K562 (cell line): ENCODE measurements around the gene UVRAG. TPM values are rescaled to one million over a fixed set of nuclear protein-coding genes. Genes with fewer than 3 reads are reported as not detected.

Experiments
- ATAC-seq: fragments of 200-7000 bp; cut with Tn5 transposase; 3 replicates; pipeline ENCODE4 v1.9.1; 2020; ENCODE audit warnings: moderate library complexity
- BruUV-seq: library from RNA; stranded (reverse); fragments of 400-500 nt; replicated peaks from 2 replicates; lab custom pipeline; 2021; lab: Mats Ljungman, UMichigan
- CTCF ChIA-PET: fragments of 300-600 bp; formaldehyde crosslinking; extraction: SDS; loops from one replicate; lab custom pipeline; 2021; ENCODE audit warnings: low intra/inter-chr PET ratio; lab: Yijun Ruan, JAX
- POLR2A ChIA-PET: fragments of 300-600, 350-650 bp; sonication (Branson Sonifier 250); formaldehyde crosslinking; extraction: SDS; loops from one replicate; lab custom pipeline; 2021; ENCODE audit warnings: antibody characterized with exemption, inconsistent platforms; lab: Yijun Ruan, JAX
- DNase-seq, 4 experiments: peaks; one replicate each; pipeline versions ENCODE4 v3.0.0 to v3.0.0-alpha.2; 2011 to 2018; ENCODE audit warnings: low spot score in 3 of 4, mixed read lengths in 3 of 4; ENCODE audit errors: extremely low read depth in 1 of 4
- FAIRE-seq: peaks from 2 replicates; lab custom pipeline; 2011; peaks lifted over from hg19 to GRCh38; lab: Jason Lieb, UNC
- H2AFZ ChIP-seq: 2 replicates; pipeline ENCODE4 v1.6.0; 2011; ENCODE audit warnings: low read depth, low read length, control low read depth, inconsistent platforms
- H3K27ac ChIP-seq: fragments of 200-600 bp; 3 replicates; pipeline ENCODE4 v1.8.0; 2011; ENCODE audit warnings: low read depth, mild to moderate bottlenecking, control low read depth, inconsistent platforms, low read length, moderate library complexity, mixed read lengths; ENCODE audit errors: extremely low read depth
- H3K27me3 ChIP-seq, 2 experiments: fragments of 300-600 bp in 1 of 2; 2 replicates in 1 of 2; 3 replicates in 1 of 2; pipeline versions ENCODE4 v1.6.0 to v1.8.0; 2011; ENCODE audit warnings: inconsistent platforms in 2 of 2, low read length in 2 of 2, mild to moderate bottlenecking in 1 of 2, mixed read lengths in 1 of 2, moderate library complexity in 1 of 2; ENCODE audit not compliant: control insufficient read depth in 2 of 2, insufficient read depth in 2 of 2
- H3K36me3 ChIP-seq: fragments of 300-600 bp; 3 replicates; pipeline ENCODE4 v1.8.0; 2011; ENCODE audit warnings: mild to moderate bottlenecking, low read length, inconsistent platforms; ENCODE audit not compliant: control insufficient read depth, insufficient read depth
- H3K4me1 ChIP-seq, 2 experiments: fragments of 200-600 bp in 1 of 2; replicated peaks in 1 of 2; 2 replicates in 1 of 2; 3 replicates in 1 of 2; pipeline versions ENCODE4 v1.5.1 to v1.8.0; 2011; ENCODE audit warnings: inconsistent platforms in 2 of 2, low read length in 2 of 2, mild to moderate bottlenecking in 1 of 2, mixed read lengths in 1 of 2, moderate library complexity in 1 of 2; ENCODE audit not compliant: control insufficient read depth in 2 of 2, insufficient read depth in 2 of 2
- H3K4me2 ChIP-seq: 2 replicates; pipeline ENCODE4 v1.6.1; 2011; ENCODE audit warnings: low read length, control low read depth, inconsistent platforms, mixed read lengths; ENCODE audit not compliant: insufficient read depth
- H3K4me3 ChIP-seq: fragments of 200-600 bp; sonication (generic), shearing (Covaris generic); 2 replicates; pipeline ENCODE4 v1.5.1; 2016; ENCODE audit warnings: control low read depth, inconsistent platforms
- H3K79me2 ChIP-seq: fragments of 200-600 bp; 3 replicates; pipeline ENCODE4 v1.8.0; 2011; ENCODE audit warnings: low read length, inconsistent platforms; ENCODE audit not compliant: control insufficient read depth, insufficient read depth
- H3K9ac ChIP-seq, 2 experiments: 2 replicates each; pipeline versions ENCODE4 v1.6.0 to v1.6.1; 2011; ENCODE audit warnings: low read depth in 2 of 2, low read length in 2 of 2, control low read depth in 1 of 2, inconsistent platforms in 1 of 2, mild to moderate bottlenecking in 1 of 2, mixed read lengths in 1 of 2; ENCODE audit not compliant: insufficient read depth in 1 of 2
- H3K9me1 ChIP-seq: one replicate; pipeline ENCODE4 v1.6.0; 2011; ENCODE audit warnings: inconsistent platforms, mild to moderate bottlenecking, low read length, moderate library complexity; ENCODE audit not compliant: control insufficient read depth, insufficient read depth
- H3K9me3 ChIP-seq: replicated peaks from 2 replicates; pipeline ENCODE4 v1.5.1; 2011; ENCODE audit warnings: low read depth, low read length, inconsistent platforms; ENCODE audit not compliant: control insufficient read depth, insufficient read depth
- H4K20me1 ChIP-seq: replicated peaks from 2 replicates; pipeline ENCODE4 v1.6.1; 2011; ENCODE audit warnings: low read length, inconsistent platforms, mixed read lengths; ENCODE audit not compliant: control insufficient read depth, insufficient read depth
- CTBP1 ChIP-seq: fragments of 450-650 bp; IDR thresholded peaks from 2 replicates; pipeline ENCODE4 v1.6.1; 2016; ENCODE audit warnings: borderline replicate concordance
- DPF2 ChIP-seq: fragments of 450-650 bp; IDR thresholded peaks from 2 replicates; pipeline ENCODE4 v1.6.1; 2016
- ELF1 ChIP-seq: fragments of 200-800 bp; sonication (Bioruptor generic); IDR thresholded peaks from 2 replicates; pipeline ENCODE4 v1.6.1; 2016; ENCODE audit warnings: missing genetic modification characterization, missing compliant biosample characterization
- FOXJ2 ChIP-seq: fragments of 200-800 bp; sonication (Bioruptor generic); IDR thresholded peaks from 2 replicates; pipeline ENCODE4 v1.6.1; 2016; ENCODE audit warnings: missing genetic modification characterization, missing compliant biosample characterization
- HDAC1 ChIP-seq, 2 experiments: fragments of 450-650 bp; IDR thresholded peaks; 2 replicates each; pipeline ENCODE4 v1.6.1; 2016 to 2017; ENCODE audit warnings: inconsistent platforms in 1 of 2, mild to moderate bottlenecking in 1 of 2, moderate library complexity in 1 of 2
- HMGN3 ChIP-seq: IDR thresholded peaks from 2 replicates; pipeline ENCODE4 v1.6.1; 2011; ENCODE audit warnings: borderline replicate concordance, low read depth, mild to moderate bottlenecking, mixed read lengths, low read length; ENCODE audit not compliant: insufficient read length; ENCODE audit errors: extremely low read depth
- KAT2B ChIP-seq: IDR thresholded peaks from one replicate; pipeline ENCODE4 v1.6.1; 2012; ENCODE audit warnings: low read depth, mild to moderate bottlenecking, control low read depth, inconsistent platforms, low read length, moderate library complexity
- MAZ ChIP-seq, 2 experiments: fragments of 450-650 bp in 1 of 2; sonication (generic) in 1 of 2; formaldehyde crosslinking; IDR thresholded peaks in 1 of 2; conservative IDR thresholded peaks in 1 of 2; 2 replicates each; pipeline versions ENCODE4 v1.4.0 to v1.5.0; 2020; ENCODE audit warnings: mild to moderate bottlenecking in 1 of 2, missing genetic modification reagents in 1 of 2
- MXI1 ChIP-seq: IDR thresholded peaks from 2 replicates; pipeline ENCODE4 v1.6.1; 2011; ENCODE audit warnings: low read depth, mild to moderate bottlenecking, improper control_type of control experiment, low read length
- RUNX1 ChIP-seq: sonication (generic); IDR thresholded peaks from 2 replicates; pipeline ENCODE4 v1.6.1; 2016; ENCODE audit warnings: antibody characterized with exemption, low read depth
- TAF1 ChIP-seq: IDR thresholded peaks from 2 replicates; pipeline ENCODE4 v1.6.1; 2011; ENCODE audit warnings: mild to moderate bottlenecking, low read length, moderate library complexity; ENCODE audit not compliant: insufficient read depth, control insufficient read depth, severe bottlenecking; ENCODE audit errors: extremely low read depth
- WHSC1 ChIP-seq: IDR thresholded peaks from one replicate; pipeline ENCODE4 v1.6.1; 2012; ENCODE audit warnings: low read length, control low read depth, inconsistent platforms
- ZC3H4 ChIP-seq: sonication (generic); formaldehyde crosslinking; IDR thresholded peaks from 2 replicates; pipeline ENCODE4 v1.9.0; 2021; ENCODE audit warnings: missing genetic modification reagents, borderline replicate concordance
- ZNF561 ChIP-seq: fragments of 450-650 bp; formaldehyde crosslinking; conservative IDR thresholded peaks from 2 replicates; pipeline ENCODE4 v1.4.0; 2020; ENCODE audit warnings: mild to moderate bottlenecking, moderate library complexity
- WGBS: fragments of 100-300 bp; shearing (Covaris generic); methylation state at CpG from one replicate; pipeline ENCODE4 v1.1.6; 2016; ENCODE audit warnings: low coverage, mixed read lengths; ENCODE audit not compliant: insufficient coverage; ENCODE audit errors: missing lambda C conversion rate; 5-methylcytosine and 5-hydroxymethylcytosine counted together
- in situ Hi-C: fragments of 300-500 bp; cut with MboI; formaldehyde crosslinking; loops from 4 replicates; pipeline ENCODE4 v1.15.0; 2018; ENCODE audit warnings: inconsistent platforms, mixed read lengths
- intact Hi-C: fragments of 100-400 bp; cut with micrococcal nuclease; formaldehyde crosslinking; loops from 2 replicates; pipeline ENCODE4 v1.14.2; 2022
- polyA plus RNA-seq, 8 experiments: library from polyadenylated mRNA; depleted of rRNA in 4 of 8; stranded (reverse) in 5 of 8; unstranded in 3 of 8; fragments of >200 nt; fragmentation: Nextera tagmentation in 2 of 8; fragmentation: Illumina TruSeq in 1 of 8; extraction: Ambion mirVana in 2 of 8; extraction: Trizol in 1 of 8; gene quantifications; 2 replicates each; pipeline versions ENCODE4 v1.2.1 to v1.2.3, GENCODE V29; 2011 to 2014; ENCODE audit warnings: inconsistent platforms in 1 of 8, missing spikeins in 1 of 8
- total RNA-seq, 7 experiments: library from RNA; depleted of rRNA in 6 of 7; stranded (reverse); fragments of >200 nt in 6 of 7; fragmentation: Illumina TruSeq in 2 of 7; extraction: Trizol in 2 of 7; gene quantifications; 2 replicates each; pipeline versions ENCODE4 v1.2.1 to v1.2.3, GENCODE V29; 2011 to 2021; ENCODE audit warnings: low replicate concordance in 1 of 7
- TF ChIP-seq, protein P1 (sequence below): fragments of 200-800 bp; sonication (Bioruptor generic); IDR thresholded peaks from 2 replicates; pipeline ENCODE4 v1.6.1; 2017; ENCODE audit warnings: missing genetic modification characterization, missing compliant biosample characterization
- TF ChIP-seq, protein P2 (sequence below): fragments of 250-450 bp; sonication (Bioruptor Pico); IDR thresholded peaks from 2 replicates; pipeline ENCODE4 v1.6.1; 2021; ENCODE audit warnings: mild to moderate bottlenecking
- TF ChIP-seq, protein P3 (sequence below): fragments of 450-650 bp; IDR thresholded peaks from 2 replicates; pipeline ENCODE4 v1.6.1; 2016
- TF ChIP-seq, protein P4 (sequence below): IDR thresholded peaks from 3 replicates; pipeline ENCODE4 v1.6.1; 2011; ENCODE audit warnings: borderline replicate concordance, mild to moderate bottlenecking; ENCODE audit not compliant: insufficient read length, insufficient read depth

Gene UVRAG
- total and polyA plus RNA-seq, 9 of the 15 experiments (the other 6 are each of a cell fraction or from before 2014, with no cell fraction given) = 3.1 to 17.8 (median 12.4) TPM

DNA sequence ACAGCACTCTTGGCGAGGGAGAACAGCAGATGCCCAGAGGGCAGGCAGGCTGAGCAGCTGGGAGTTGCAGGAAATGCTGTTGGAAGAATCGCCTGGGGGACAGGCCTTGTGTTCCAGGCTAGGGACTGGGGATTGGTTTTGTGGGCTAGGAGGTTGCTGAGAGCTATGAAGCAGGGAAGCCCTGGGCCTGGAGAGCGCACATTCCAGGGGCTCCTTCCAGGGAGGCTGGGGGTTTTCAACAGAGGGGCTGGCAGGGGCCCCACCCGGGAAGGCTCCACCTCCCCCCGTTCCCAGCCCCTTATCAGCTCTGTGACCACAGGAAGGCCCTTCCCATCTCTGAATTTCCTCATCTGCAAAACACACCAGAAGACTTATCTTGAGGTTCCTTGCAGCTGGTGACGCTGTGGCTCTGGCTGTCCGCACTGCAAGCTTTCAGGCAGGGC lies 369.6 kb downstream of the UVRAG start (continued):
- TF ChIP-seq CTBP1 (0 out of 2 replicates have a peak, but pooled peaks have one; percentile 24), HDAC1 (IDR thresholded peaks at IDR 0.05) (0 out of 4 replicates have a peak, but pooled peaks of 1 of the 2 experiments have one; percentile 37), DPF2 (peak; percentile 41; the same call in 1 of the 2 replicates), HMGN3 (peak; percentile 43), MAZ (CRISPR knock-in tag; conservative IDR thresholded peaks at IDR 0.05 in 1 of 2, IDR thresholded peaks at IDR 0.05 in 1 of 2) (peak in 1 of 2 experiments; percentile 47; a peak in 1 of 4 replicates)
- TF ChIP-seq, protein P1, sequence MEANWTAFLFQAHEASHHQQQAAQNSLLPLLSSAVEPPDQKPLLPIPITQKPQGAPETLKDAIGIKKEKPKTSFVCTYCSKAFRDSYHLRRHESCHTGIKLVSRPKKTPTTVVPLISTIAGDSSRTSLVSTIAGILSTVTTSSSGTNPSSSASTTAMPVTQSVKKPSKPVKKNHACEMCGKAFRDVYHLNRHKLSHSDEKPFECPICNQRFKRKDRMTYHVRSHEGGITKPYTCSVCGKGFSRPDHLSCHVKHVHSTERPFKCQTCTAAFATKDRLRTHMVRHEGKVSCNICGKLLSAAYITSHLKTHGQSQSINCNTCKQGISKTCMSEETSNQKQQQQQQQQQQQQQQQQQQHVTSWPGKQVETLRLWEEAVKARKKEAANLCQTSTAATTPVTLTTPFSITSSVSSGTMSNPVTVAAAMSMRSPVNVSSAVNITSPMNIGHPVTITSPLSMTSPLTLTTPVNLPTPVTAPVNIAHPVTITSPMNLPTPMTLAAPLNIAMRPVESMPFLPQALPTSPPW = peak; percentile 87

DNA sequence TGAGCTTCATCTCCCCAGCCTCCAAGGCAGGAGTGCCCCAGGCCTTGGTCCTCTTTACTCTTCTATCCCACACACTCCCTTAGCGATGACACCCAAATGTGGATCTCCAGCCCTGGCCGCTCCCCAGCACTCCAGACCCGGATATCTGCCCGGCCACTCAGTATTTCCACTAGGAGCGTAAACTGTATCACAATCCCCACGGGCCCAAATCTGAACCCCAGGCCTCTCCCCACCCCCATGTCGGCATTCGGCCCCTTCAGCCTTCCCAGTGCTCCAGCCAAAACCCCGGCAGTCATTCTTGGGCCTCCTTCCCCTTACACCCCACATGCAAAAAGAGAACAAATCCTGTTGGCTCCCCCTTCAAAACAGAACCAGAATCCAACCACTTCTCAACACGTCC lies 370.5 kb downstream of the UVRAG start:
- H3K4me3 ChIP-seq = no peak overlapping the region
- POLR2A ChIA-PET = interaction anchor here (0.7 to 1.0 kb wide), 2 partner anchors 67 to 172 kb away, joined by 3 to 4 read pairs; no protein-coding TSS in a partner anchor
- ATAC-seq = no peak
- no peaks in the 10 kb centered on the region for H3K79me2 ChIP-seq
- H3K4me1 ChIP-seq = peaks cover 27 to 50% of the 10 kb centered on the region in 2 experiments
- FAIRE-seq = no peak
- H3K36me3 ChIP-seq = no peaks in the 10 kb centered on the region
- CTCF ChIA-PET = no interaction called here
- DNase-seq = no peak
- WGBS = 81% methylated on average over 9 of the region's 10 CpGs
- no peaks in the 10 kb centered on the region for H3K9me3 ChIP-seq
- no peaks in the 10 kb centered on the region for H4K20me1 ChIP-seq
- H2AFZ ChIP-seq = no peak overlapping the region
- intact Hi-C loops = no loop called here
- no peak overlapping the region for H3K27ac ChIP-seq
- H3K9ac ChIP-seq = peak overlapping the region in 1 of 2 experiments; percentile 75; a peak in 2 of 4 replicates
- H3K27me3 ChIP-seq = no peaks in the 10 kb centered on the region
- BruUV-seq = no TSS peak
- in situ Hi-C loops = no loop called here
- H3K4me2 ChIP-seq = peak overlapping the region; percentile 41; the same call in 1 of the 2 replicates
- H3K9me1 ChIP-seq = no peaks in the 10 kb centered on the region
- TF ChIP-seq TAF1 (no peak), WHSC1 (no peak), FOXJ2 (tag) (no peak), MXI1 (no peak), KAT2B (no peak), RUNX1 (no peak), ZNF561 (CRISPR knock-in tag) (no peak), ZC3H4 (CRISPR knock-in tag) (no peak), ELF1 (tag) (no peak)
- TF ChIP-seq, protein P2, sequence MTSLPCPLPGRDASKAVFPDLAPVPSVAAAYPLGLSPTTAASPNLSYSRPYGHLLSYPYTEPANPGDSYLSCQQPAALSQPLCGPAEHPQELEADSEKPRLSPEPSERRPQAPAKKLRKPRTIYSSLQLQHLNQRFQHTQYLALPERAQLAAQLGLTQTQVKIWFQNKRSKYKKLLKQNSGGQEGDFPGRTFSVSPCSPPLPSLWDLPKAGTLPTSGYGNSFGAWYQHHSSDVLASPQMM (CRISPR knock-in tag) = no peak
- TF ChIP-seq, protein P3, sequence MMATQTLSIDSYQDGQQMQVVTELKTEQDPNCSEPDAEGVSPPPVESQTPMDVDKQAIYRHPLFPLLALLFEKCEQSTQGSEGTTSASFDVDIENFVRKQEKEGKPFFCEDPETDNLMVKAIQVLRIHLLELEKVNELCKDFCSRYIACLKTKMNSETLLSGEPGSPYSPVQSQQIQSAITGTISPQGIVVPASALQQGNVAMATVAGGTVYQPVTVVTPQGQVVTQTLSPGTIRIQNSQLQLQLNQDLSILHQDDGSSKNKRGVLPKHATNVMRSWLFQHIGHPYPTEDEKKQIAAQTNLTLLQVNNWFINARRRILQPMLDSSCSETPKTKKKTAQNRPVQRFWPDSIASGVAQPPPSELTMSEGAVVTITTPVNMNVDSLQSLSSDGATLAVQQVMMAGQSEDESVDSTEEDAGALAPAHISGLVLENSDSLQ = no peak
- TF ChIP-seq, protein P4, sequence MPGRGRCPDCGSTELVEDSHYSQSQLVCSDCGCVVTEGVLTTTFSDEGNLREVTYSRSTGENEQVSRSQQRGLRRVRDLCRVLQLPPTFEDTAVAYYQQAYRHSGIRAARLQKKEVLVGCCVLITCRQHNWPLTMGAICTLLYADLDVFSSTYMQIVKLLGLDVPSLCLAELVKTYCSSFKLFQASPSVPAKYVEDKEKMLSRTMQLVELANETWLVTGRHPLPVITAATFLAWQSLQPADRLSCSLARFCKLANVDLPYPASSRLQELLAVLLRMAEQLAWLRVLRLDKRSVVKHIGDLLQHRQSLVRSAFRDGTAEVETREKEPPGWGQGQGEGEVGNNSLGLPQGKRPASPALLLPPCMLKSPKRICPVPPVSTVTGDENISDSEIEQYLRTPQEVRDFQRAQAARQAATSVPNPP = no peak
